Neural cell (in vitro differentiated cells): ENCODE data around the gene MTR. TPM values are rescaled to one million over a fixed set of nuclear protein-coding genes. Genes with fewer than 3 reads are reported as not detected.

Experiments
- H2AFZ ChIP-seq: fragments of 200-600, 300-800 bp; sonication (generic), shearing (Covaris generic); 2 replicates; pipeline ENCODE4 v1.6.0; 2014; ENCODE audit warnings: low read depth, mild to moderate bottlenecking, antibody characterized with exemption, low read length, moderate library complexity
- H3F3A ChIP-seq: fragments of 200-600 bp; shearing (Covaris generic); 2 replicates; pipeline ENCODE4 v1.6.1; 2016; ENCODE audit warnings: mild to moderate bottlenecking, moderate library complexity, mixed read lengths, antibody characterized with exemption, low read length; ENCODE audit not compliant: insufficient read depth, poor library complexity, severe bottlenecking
- H3K27ac ChIP-seq: fragments of 200-600, 300-800 bp; sonication (generic), shearing (Covaris generic); 2 replicates; pipeline ENCODE4 v1.5.1; 2014; ENCODE audit warnings: mild to moderate bottlenecking, low read length, moderate library complexity
- H3K27me3 ChIP-seq: fragments of 300-800, 200-600 bp; sonication (generic), shearing (Covaris generic); 2 replicates; pipeline ENCODE4 v1.6.0; 2014; ENCODE audit warnings: mild to moderate bottlenecking, low read depth, low read length, moderate library complexity; ENCODE audit not compliant: insufficient read depth
- H3K36me3 ChIP-seq: fragments of 300-800, 200-600 bp; sonication (generic), shearing (Covaris generic); 2 replicates; pipeline ENCODE4 v1.5.1; 2014; ENCODE audit warnings: mild to moderate bottlenecking, antibody characterized with exemption, low read length, moderate library complexity; ENCODE audit not compliant: insufficient read depth
- H3K4me2 ChIP-seq: fragments of 300-800, 200-600 bp; sonication (generic), shearing (Covaris generic); 2 replicates; pipeline ENCODE4 v1.6.0; 2014; ENCODE audit warnings: mild to moderate bottlenecking, low read length
- H3K4me3 ChIP-seq: fragments of 300-800, 200-600 bp; sonication (generic), shearing (Covaris generic); 2 replicates; pipeline ENCODE4 v1.5.1; 2014; ENCODE audit warnings: mild to moderate bottlenecking, low read length, moderate library complexity
- H3K79me2 ChIP-seq: fragments of 200-600 bp; shearing (Covaris generic); replicated peaks from 2 replicates; pipeline ENCODE4 v1.6.0; 2014; ENCODE audit warnings: mild to moderate bottlenecking, low read length, moderate library complexity; ENCODE audit not compliant: insufficient read depth
- H3K9ac ChIP-seq: fragments of 300-800, 200-600 bp; sonication (generic), shearing (Covaris generic); 2 replicates; pipeline ENCODE4 v1.6.1; 2016; ENCODE audit warnings: mild to moderate bottlenecking, low read length, mixed read lengths
- H3K9me2 ChIP-seq: fragments of 200-600 bp; shearing (Covaris generic); 2 replicates; pipeline ENCODE4 v1.6.1; 2016; ENCODE audit warnings: mild to moderate bottlenecking, low read length, mixed read lengths; ENCODE audit not compliant: insufficient read depth
- H3K9me3 ChIP-seq: fragments of 200-600, 300-800 bp; sonication (generic), shearing (Covaris generic); 2 replicates; pipeline ENCODE4 v1.6.1; 2016; ENCODE audit warnings: mild to moderate bottlenecking, mixed run types, low read length, moderate library complexity, mixed read lengths
- H4K20me1 ChIP-seq: fragments of 200-600 bp; shearing (Covaris generic); 2 replicates; pipeline ENCODE4 v1.6.1; 2016; ENCODE audit warnings: mild to moderate bottlenecking, mixed run types; ENCODE audit not compliant: insufficient read depth
- EP300 ChIP-seq: fragments of 450-650 bp; conservative IDR thresholded peaks from 2 replicates; pipeline ENCODE4 v1.6.1; 2014; ENCODE audit warnings: antibody characterized with exemption, mild to moderate bottlenecking, moderate library complexity; ENCODE audit not compliant: poor library complexity, severe bottlenecking
- EZH2 ChIP-seq: fragments of 200-600, 300-800 bp; shearing (Covaris generic), sonication (generic); IDR thresholded peaks from 2 replicates; pipeline ENCODE4 v1.6.1; 2014; ENCODE audit warnings: antibody characterized with exemption, low read length, borderline replicate concordance, mild to moderate bottlenecking; ENCODE audit not compliant: insufficient read depth, poor library complexity, severe bottlenecking
- MXI1 ChIP-seq: fragments of 450-650 bp; conservative IDR thresholded peaks from 2 replicates; pipeline ENCODE4 v1.6.1; 2014; ENCODE audit warnings: antibody characterized with exemption, mild to moderate bottlenecking; ENCODE audit not compliant: poor library complexity, severe bottlenecking
- POLR2AphosphoS5 ChIP-seq: IDR thresholded peaks from 2 replicates; pipeline ENCODE4 v1.6.1; 2012
- RAD21 ChIP-seq: fragments of 450-650 bp; conservative IDR thresholded peaks from 2 replicates; pipeline ENCODE4 v1.6.1; 2014; ENCODE audit warnings: antibody characterized with exemption, mild to moderate bottlenecking, moderate library complexity
- SMC3 ChIP-seq: fragments of 450-650 bp; conservative IDR thresholded peaks from 2 replicates; pipeline ENCODE4 v1.6.1; 2014; ENCODE audit warnings: antibody characterized with exemption, mild to moderate bottlenecking, moderate library complexity; ENCODE audit not compliant: poor library complexity
- TAF1 ChIP-seq: IDR thresholded peaks from 2 replicates; pipeline ENCODE4 v1.6.1; 2012; ENCODE audit warnings: low read depth
- polyA plus RNA-seq: library from polyadenylated mRNA; depleted of rRNA; stranded (reverse); fragments of >200 nt; gene quantifications from 2 replicates; pipeline ENCODE4 v1.2.3, GENCODE V29; 2014
- TF ChIP-seq, protein P1 (sequence below): IDR thresholded peaks from 2 replicates; pipeline ENCODE4 v1.6.1; 2012; ENCODE audit warnings: borderline replicate concordance
- TF ChIP-seq, protein P2 (sequence below): fragments of 450-650 bp; IDR thresholded peaks from 2 replicates; pipeline ENCODE4 v1.5.1; 2014; ENCODE audit warnings: antibody characterized with exemption, mild to moderate bottlenecking, moderate library complexity; ENCODE audit not compliant: poor library complexity, severe bottlenecking

MTR gene
- polyA plus RNA-seq, 1 donor from 2014 or later: 14.1 TPM

DNA sequence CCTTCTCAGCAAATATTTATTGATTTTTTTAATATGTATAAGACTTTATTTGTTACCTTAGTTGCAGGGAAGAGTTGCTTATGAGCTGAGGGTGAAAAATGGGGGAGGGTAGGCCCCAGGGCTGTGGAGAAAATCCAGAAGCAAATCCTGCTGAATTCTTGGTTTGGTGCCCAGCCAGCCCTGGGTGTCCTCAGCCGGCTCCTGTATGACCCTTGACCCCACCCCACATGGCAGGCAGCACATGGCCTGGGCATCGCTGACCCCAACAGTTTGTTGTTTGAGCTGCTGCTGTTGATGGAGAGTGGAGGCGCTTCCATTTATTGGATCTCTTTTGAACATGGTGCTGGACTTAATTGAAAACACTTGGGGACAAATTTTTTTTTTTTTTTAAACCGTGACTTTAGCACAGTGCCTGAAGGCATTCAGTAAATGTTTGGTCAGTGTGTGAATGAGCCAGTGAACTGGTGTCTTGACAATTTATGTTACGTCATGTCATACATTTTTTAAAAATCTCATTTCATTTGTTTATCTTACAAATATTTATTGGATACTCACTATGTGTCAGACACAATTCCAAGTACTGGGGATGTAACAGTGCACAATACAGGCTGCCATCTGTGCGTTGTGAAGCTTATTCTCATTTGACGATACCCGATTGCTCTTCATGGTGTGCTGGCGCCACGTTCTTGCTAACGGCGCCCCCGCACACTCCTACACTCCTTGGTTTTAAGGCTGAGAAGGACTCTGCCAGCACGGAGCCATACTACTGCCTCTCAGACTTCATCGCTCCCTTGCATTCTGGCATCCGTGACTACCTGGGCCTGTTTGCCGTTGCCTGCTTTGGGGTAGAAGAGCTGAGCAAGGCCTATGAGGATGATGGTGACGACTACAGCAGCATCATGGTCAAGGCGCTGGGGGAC, 98.8 kb downstream of the MTR start:
- Histone ChIP-seq H4K20me1 (no peaks in the 10 kb centered on the region), H3K4me2 (no peak overlapping the region), H3K27me3 (no peaks in the 10 kb centered on the region), H3K9ac (no peak overlapping the region), H3K79me2 (no peaks in the 10 kb centered on the region), H3K27ac (no peak overlapping the region), H3K9me2 (no peaks in the 10 kb centered on the region), H3K36me3 (peaks cover 3% of the 10 kb centered on the region), H3K4me3 (no peak overlapping the region), H3F3A (no peaks in the 10 kb centered on the region), H2AFZ (no peak overlapping the region), H3K9me3 (no peaks in the 10 kb centered on the region)
- no peak for TF ChIP-seq POLR2AphosphoS5
- no peak for TF ChIP-seq EZH2
- TF ChIP-seq EP300: no peak
- TF ChIP-seq, protein P1, sequence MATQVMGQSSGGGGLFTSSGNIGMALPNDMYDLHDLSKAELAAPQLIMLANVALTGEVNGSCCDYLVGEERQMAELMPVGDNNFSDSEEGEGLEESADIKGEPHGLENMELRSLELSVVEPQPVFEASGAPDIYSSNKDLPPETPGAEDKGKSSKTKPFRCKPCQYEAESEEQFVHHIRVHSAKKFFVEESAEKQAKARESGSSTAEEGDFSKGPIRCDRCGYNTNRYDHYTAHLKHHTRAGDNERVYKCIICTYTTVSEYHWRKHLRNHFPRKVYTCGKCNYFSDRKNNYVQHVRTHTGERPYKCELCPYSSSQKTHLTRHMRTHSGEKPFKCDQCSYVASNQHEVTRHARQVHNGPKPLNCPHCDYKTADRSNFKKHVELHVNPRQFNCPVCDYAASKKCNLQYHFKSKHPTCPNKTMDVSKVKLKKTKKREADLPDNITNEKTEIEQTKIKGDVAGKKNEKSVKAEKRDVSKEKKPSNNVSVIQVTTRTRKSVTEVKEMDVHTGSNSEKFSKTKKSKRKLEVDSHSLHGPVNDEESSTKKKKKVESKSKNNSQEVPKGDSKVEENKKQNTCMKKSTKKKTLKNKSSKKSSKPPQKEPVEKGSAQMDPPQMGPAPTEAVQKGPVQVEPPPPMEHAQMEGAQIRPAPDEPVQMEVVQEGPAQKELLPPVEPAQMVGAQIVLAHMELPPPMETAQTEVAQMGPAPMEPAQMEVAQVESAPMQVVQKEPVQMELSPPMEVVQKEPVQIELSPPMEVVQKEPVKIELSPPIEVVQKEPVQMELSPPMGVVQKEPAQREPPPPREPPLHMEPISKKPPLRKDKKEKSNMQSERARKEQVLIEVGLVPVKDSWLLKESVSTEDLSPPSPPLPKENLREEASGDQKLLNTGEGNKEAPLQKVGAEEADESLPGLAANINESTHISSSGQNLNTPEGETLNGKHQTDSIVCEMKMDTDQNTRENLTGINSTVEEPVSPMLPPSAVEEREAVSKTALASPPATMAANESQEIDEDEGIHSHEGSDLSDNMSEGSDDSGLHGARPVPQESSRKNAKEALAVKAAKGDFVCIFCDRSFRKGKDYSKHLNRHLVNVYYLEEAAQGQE: no peak
- TF ChIP-seq MXI1: no peak
- no peak for TF ChIP-seq SMC3
- TF ChIP-seq TAF1: no peak
- no peak for TF ChIP-seq RAD21
- TF ChIP-seq, protein P2, sequence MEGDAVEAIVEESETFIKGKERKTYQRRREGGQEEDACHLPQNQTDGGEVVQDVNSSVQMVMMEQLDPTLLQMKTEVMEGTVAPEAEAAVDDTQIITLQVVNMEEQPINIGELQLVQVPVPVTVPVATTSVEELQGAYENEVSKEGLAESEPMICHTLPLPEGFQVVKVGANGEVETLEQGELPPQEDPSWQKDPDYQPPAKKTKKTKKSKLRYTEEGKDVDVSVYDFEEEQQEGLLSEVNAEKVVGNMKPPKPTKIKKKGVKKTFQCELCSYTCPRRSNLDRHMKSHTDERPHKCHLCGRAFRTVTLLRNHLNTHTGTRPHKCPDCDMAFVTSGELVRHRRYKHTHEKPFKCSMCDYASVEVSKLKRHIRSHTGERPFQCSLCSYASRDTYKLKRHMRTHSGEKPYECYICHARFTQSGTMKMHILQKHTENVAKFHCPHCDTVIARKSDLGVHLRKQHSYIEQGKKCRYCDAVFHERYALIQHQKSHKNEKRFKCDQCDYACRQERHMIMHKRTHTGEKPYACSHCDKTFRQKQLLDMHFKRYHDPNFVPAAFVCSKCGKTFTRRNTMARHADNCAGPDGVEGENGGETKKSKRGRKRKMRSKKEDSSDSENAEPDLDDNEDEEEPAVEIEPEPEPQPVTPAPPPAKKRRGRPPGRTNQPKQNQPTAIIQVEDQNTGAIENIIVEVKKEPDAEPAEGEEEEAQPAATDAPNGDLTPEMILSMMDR: no peak

DNA sequence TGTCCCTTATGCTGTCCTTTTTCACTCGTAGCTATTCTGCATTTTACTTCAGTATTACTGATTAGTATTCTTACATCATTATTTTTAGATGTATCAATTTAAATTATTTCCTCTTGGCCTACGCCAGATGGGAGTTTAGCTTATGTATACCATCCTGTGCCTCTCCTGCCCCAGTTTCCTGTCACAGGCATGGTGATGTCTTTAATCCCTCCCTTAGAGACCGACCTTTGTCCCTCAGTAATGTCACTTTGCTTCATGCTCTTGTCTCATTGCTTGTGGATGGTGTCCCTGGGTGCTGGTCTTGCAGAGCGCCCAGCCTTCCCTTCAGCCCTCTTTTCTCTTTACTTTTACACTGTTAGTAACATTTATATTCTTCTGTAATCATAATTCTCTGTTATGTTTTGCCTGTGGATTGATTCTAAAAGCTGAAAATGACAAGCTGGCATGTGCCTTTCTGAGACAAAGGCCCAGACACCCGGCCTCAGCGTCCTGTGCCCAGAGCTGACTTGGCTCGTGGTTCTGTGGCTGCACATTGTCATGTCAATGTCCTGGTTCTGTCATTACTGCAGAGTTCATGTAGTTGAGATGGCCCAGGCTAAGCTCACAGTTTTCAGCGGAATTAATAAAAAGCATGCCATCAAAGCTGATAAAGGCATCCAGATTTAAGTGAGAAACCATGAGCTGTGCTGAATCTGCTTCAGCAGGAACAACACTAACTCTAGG, 100.7 kb downstream of the MTR start:
- no peaks in the 10 kb centered on the region for H3K9me2 ChIP-seq
- H3K27me3 ChIP-seq: no peaks in the 10 kb centered on the region
- no peaks in the 10 kb centered on the region for H3F3A ChIP-seq
- H3K4me3 ChIP-seq: no peak overlapping the region
- no peak overlapping the region for H3K27ac ChIP-seq
- H2AFZ ChIP-seq: no peak overlapping the region
- TF ChIP-seq TAF1: no peak
- no peak for TF ChIP-seq SMC3
- TF ChIP-seq MXI1: no peak
- TF ChIP-seq, protein P1: no peak
- no peak for TF ChIP-seq POLR2AphosphoS5
- no peak for TF ChIP-seq EZH2
- TF ChIP-seq RAD21: no peak
- TF ChIP-seq, protein P2: no peak
- no peak for TF ChIP-seq EP300
- H3K36me3 ChIP-seq: peaks cover 3% of the 10 kb centered on the region
- no peaks in the 10 kb centered on the region for H3K9me3 ChIP-seq
- no peaks in the 10 kb centered on the region for H4K20me1 ChIP-seq
- H3K79me2 ChIP-seq: no peaks in the 10 kb centered on the region
- H3K9ac ChIP-seq: no peak overlapping the region
- no peak overlapping the region for H3K4me2 ChIP-seq
